Immature natural killer cell (primary cell): Measurements from ENCODE around the gene PPP1R11. TPM values are rescaled to one million over a fixed set of nuclear protein-coding genes. Genes with fewer than 3 reads are reported as not detected.
"Not testable (repeated sequence)": the region's sequence is repeated elsewhere in the genome, so short reads cannot be mapped to it uniquely, and the experiment has no call there.

ENCODE experiments used
- DNase-seq, 3 donors: peaks; one replicate each; pipeline ENCODE4 v3.0.0; 2022; ENCODE audit warnings: mixed read lengths in 1 of 3
- H3K27ac Mint-ChIP-seq, 6 donors: one replicate each; pipeline ENCODE4 v1.8.0; 2020; ENCODE audit warnings: mixed read lengths in 6 of 6, mild to moderate bottlenecking in 5 of 6, inconsistent platforms in 4 of 6, moderate library complexity in 3 of 6
- H3K27me3 Mint-ChIP-seq, 3 donors: one replicate each; pipeline ENCODE4 v1.8.0; 2020 to 2021; ENCODE audit warnings: low read depth in 3 of 3, mild to moderate bottlenecking in 3 of 3, mixed read lengths in 3 of 3, moderate library complexity in 3 of 3, inconsistent platforms in 1 of 3
- H3K36me3 Mint-ChIP-seq, 3 donors: one replicate each; pipeline ENCODE4 v1.8.0; 2020; ENCODE audit warnings: mixed read lengths in 3 of 3, inconsistent platforms in 2 of 3, mild to moderate bottlenecking in 2 of 3
- H3K4me1 Mint-ChIP-seq, 2 donors: one replicate each; pipeline ENCODE4 v1.8.0; 2020; ENCODE audit warnings: inconsistent platforms in 2 of 2, mild to moderate bottlenecking in 2 of 2, mixed read lengths in 2 of 2, moderate library complexity in 1 of 2
- H3K4me3 Mint-ChIP-seq, 5 donors: one replicate each; pipeline ENCODE4 v1.8.0; 2020; ENCODE audit warnings: mild to moderate bottlenecking in 5 of 5, mixed read lengths in 5 of 5, inconsistent platforms in 3 of 5, moderate library complexity in 3 of 5
- H3K9me3 Mint-ChIP-seq, 6 donors: one replicate each; pipeline ENCODE4 v1.8.0; 2020; ENCODE audit warnings: mild to moderate bottlenecking in 6 of 6, mixed read lengths in 6 of 6, inconsistent platforms in 4 of 6, moderate library complexity in 3 of 6
- polyA plus RNA-seq, 3 donors: library from polyadenylated mRNA; unstranded; fragments of 300-500 nt; fragmentation: Illumina TruSeq; gene quantifications; one replicate each; pipeline ENCODE4 v1.2.3, GENCODE V29; 2021

PPP1R11 gene, protein sequence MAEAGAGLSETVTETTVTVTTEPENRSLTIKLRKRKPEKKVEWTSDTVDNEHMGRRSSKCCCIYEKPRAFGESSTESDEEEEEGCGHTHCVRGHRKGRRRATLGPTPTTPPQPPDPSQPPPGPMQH
- 100 to 1,000 TPM in 1 of 3 donors, 10 to 100 TPM in 2; 72.9 to 129 (median 98.8) TPM for polyA plus RNA-seq

DNA sequence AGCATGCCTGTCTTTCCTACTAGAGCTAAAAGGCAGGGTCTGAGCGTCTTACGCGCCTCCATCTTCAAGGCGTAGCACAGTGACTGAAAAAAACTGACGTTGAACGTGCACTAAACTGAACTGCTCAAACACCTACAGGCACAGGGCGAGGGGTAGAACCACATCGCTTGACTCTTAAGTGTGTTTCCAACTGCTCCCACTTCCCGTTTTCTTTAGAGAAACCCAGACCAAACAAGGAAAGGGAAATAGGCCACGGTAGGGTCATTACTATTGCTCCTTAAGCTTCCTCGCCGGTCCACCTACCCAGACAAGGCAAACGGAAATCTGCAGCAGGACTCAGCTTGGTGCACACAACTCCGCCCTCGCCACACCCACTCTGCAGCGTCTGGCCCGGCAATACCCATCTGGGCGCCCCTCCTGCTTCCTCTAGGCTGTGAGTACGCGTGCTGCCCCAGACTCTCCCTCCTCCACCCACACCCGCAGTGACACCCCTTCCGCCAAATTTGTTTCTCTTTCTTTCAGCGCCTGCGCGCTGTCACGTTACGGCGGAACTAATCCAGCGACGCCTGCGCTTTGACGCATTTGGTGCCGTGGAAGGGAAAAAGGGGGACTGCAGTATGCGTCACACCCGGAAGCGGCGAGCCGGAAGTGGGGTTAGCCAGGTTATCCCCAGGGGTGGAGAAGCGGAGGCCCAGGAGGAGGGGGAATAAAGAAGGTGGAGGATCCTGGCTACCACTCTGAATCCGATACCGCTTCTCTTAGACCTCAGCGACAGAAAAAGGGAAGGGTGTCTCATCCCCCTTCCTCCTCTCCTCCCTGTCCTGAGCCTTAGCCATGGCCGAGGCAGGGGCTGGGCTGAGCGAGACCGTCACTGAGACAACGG, at the start of gene PPP1R11:
Gene PPP1R11, plus strand, starts transcription at position 622 of the 883 bp plus-strand sequence. Its CDS starts 213 bp downstream, at position 835.
- peak; percentile 99 for DNase-seq
- H3K27ac Mint-ChIP-seq, result peak within 1 kb of the TSS; percentile 96 to 99 (median 99)
- H3K4me1 Mint-ChIP-seq, result peaks cover 55 to 76% of the 10 kb centered on the region in 2 donors
- H3K36me3 Mint-ChIP-seq, result peaks cover 24 to 49% (median 35%) of the 10 kb centered on the region in 3 donors
- no peaks in the 10 kb centered on the region for H3K9me3 Mint-ChIP-seq
- peak within 1 kb of the TSS; percentile 91 to 98 (median 92) for H3K4me3 Mint-ChIP-seq
- H3K27me3 Mint-ChIP-seq, result peaks cover 7 to 17% (median 9%) of the 10 kb centered on the region in 3 donors

DNA sequence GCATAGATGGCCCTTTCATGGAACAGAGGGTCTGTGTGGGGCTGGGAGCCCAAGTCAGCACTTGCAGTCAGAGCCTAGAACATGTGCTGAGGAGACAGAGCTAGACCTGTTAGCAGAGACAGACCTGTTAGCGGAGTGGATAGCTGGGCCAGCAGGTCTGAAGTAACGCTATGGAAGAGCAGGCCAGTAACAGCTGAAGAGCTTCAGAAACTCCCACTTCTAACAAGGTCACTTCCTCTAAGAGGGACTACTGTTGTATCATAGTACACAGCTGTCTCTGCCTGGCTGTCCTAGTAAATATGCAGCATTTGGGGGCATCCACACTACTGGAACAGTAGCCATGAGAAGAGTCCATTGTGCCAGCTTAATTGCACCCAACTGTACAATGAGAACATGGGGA, 47.2 kb upstream of the PPP1R11 start:
- no peak for DNase-seq
- peaks cover 0 to 16% (median 6%) of the 10 kb centered on the region in 3 donors for H3K36me3 Mint-ChIP-seq
- no peak overlapping the region for H3K4me3 Mint-ChIP-seq
- H3K27ac Mint-ChIP-seq, result no peak overlapping the region
- H3K27me3 Mint-ChIP-seq, result peaks cover 0 to 2% (median 2%) of the 10 kb centered on the region in 3 donors
- no peaks in the 10 kb centered on the region for H3K4me1 Mint-ChIP-seq
- H3K9me3 Mint-ChIP-seq, result no peaks in the 10 kb centered on the region

DNA sequence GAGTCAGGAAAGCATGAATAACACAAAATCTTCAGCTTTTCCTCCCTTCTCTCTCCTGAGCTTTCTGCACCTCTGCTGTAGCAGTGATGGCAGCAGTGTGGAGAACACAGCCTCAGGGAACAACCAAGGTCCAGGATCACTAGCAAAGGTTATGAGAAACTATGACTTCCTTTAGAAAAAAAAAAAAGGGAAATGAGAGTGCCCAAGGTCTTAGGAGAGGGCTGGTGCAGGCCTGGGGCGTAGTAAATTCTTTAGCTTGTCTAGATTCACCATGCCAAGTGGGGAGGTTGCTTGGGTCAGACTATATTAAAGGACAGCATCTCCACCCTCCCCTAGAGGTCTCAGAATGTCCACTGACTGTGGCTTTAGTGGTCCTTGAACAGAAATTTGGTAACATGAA, 46.4 kb upstream of the PPP1R11 start:
- Mint-ChIP-seq H3K4me1 (no peaks in the 10 kb centered on the region), H3K27me3 (peaks cover 0 to 2% (median 2%) of the 10 kb centered on the region in 3 donors), H3K9me3 (no peaks in the 10 kb centered on the region), H3K27ac (no peak overlapping the region), H3K36me3 (peaks cover 0 to 16% (median 6%) of the 10 kb centered on the region in 3 donors), H3K4me3 (no peak overlapping the region)
- no peak for DNase-seq

DNA sequence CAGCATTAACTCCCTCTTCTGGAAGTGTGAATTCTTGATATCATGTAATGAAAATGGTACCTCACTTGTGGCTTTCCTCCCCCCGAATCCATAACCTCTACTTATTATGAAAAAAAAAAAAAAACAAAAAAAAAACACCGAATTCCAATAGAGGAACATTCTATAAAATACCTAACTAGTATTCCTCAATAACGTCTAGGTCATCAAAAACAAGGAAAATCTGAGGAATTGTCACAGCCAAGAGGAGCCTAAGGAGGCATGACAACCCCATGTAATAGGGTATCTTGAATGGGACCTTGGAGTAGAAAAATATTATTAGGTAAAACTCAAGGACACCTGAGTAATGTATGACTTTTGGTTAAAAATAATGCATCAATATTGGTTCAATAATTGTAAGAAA, 44.8 kb upstream of the PPP1R11 start:
- H3K27ac Mint-ChIP-seq, result no peak overlapping the region
- H3K4me3 Mint-ChIP-seq, result no peak overlapping the region
- peaks cover 0 to 16% (median 6%) of the 10 kb centered on the region in 3 donors for H3K36me3 Mint-ChIP-seq
- peaks cover 0 to 2% (median 2%) of the 10 kb centered on the region in 3 donors for H3K27me3 Mint-ChIP-seq
- H3K9me3 Mint-ChIP-seq, result no peaks in the 10 kb centered on the region
- DNase-seq, result no peak
- no peaks in the 10 kb centered on the region for H3K4me1 Mint-ChIP-seq

DNA sequence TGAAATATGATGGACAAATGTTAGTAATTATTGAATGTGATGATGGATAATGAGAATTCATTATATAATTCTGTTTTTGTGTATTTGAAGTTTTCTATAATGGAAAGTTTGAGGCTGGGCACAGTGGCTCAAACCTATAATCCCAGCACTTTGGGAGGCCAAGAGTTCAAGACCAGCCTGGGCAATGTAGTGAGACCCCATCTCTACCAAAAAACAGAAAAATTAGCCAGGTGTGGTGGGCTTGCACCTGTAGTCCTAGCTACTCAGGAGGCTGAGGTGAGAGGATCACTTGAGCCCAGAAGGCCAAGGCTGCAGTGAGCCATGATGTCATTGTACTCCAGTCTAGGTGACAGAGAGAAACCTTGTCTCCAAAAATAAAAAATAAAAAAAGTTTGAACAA, 44.3 kb upstream of the PPP1R11 start:
- H3K36me3 Mint-ChIP-seq, result peaks cover 0 to 16% (median 9%) of the 10 kb centered on the region in 3 donors
- not testable (repeated sequence) for DNase-seq, H3K9me3 Mint-ChIP-seq, H3K4me3 Mint-ChIP-seq, H3K4me1 Mint-ChIP-seq, H3K27me3 Mint-ChIP-seq, H3K27ac Mint-ChIP-seq

DNA sequence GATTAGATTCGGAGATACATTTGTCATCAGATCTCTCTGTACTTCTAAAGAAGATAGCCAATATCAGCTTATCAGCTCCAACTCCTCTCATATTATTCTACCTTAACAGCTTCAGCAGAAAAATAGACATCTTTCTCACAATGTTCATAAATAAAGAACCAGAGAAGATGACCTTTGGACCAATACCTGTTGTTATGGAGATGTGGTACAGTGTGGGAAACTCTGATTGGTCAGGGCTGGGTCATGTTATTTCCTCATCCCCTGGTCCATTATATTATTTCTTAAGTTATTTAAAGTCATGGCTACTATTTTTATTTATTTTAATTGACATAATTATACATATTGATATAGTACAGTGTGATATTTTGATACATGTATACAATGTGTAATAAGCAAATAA, 41.8 kb upstream of the PPP1R11 start:
- Mint-ChIP-seq H3K27me3 (peaks cover 0 to 2% (median 2%) of the 10 kb centered on the region in 3 donors), H3K27ac (no peak overlapping the region), H3K4me3 (no peak overlapping the region), H3K9me3 (no peaks in the 10 kb centered on the region), H3K4me1 (no peaks in the 10 kb centered on the region), H3K36me3 (peaks cover 0 to 11% (median 8%) of the 10 kb centered on the region in 3 donors)
- DNase-seq, result no peak

DNA sequence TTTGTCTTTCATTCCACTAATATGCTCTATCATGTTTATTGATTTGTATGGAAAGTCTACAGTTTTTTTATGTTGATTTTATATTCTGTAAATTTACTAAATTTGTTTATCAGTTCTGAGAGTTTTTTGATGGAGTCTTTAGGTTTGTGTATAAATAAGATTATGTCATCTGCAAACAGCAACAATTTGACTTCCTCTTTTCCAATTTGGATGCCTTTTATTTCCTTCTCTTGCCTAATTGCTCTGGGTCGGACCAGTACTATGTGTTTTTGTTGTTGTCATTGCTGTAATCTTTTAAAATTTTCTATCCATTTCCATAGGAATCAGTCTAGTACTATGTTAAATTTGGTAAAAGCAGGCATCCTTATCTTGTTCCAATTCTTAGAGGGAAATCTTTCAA, 37.4 kb upstream of the PPP1R11 start:
- no peak for DNase-seq
- no peak overlapping the region for H3K4me3 Mint-ChIP-seq
- no peaks in the 10 kb centered on the region for H3K9me3 Mint-ChIP-seq
- H3K36me3 Mint-ChIP-seq, result peaks cover 5 to 20% (median 14%) of the 10 kb centered on the region in 3 donors
- peaks cover 0 to 2% (median 0%) of the 10 kb centered on the region in 3 donors for H3K27me3 Mint-ChIP-seq
- H3K4me1 Mint-ChIP-seq, result no peaks in the 10 kb centered on the region
- no peak overlapping the region for H3K27ac Mint-ChIP-seq

DNA sequence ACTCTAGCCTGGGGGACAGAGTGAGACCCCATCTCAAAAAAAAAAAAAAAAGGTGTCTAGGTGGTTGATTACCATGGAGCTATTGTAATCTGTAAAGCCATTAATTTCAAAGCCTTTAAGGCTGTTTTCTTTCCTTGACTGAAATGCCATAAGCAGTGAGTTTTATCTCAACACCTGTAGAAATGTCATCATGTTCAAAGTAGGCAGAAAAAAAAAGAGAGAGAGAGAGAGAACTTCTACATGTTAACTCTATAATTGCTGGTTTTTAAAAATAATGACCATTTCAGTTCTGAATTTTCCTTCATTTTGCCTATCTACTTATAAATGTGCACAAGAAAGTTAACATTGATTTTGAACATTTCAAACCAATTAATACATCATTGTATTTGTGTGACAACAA, 35.6 kb upstream of the PPP1R11 start:
- no peak overlapping the region for H3K27ac Mint-ChIP-seq

DNA sequence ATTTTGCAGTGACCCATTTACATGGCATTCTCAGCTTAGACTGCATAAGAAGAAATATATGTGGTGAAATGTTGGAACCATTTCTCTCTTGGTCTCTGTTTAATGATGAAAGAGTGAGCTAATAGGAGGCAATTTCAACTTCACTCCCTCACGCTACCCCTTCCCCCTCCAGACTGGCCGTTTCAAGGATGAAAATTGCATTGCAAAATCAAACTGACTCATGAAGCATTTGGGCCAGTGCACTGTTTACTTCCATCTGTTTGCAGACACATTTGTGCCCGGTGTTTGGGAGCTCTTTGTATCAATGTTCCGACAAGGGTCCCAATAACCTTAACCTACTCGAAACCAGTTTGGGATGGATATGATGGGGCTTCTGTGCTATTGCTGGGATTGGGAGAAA, 33.6 kb upstream of the PPP1R11 start:
- H3K4me1 Mint-ChIP-seq, H3K9me3 Mint-ChIP-seq, H3K27ac Mint-ChIP-seq, H3K27me3 Mint-ChIP-seq, H3K4me3 Mint-ChIP-seq, DNase-seq: not testable (repeated sequence)
- peaks cover 9 to 25% (median 15%) of the 10 kb centered on the region in 3 donors for H3K36me3 Mint-ChIP-seq

More for the DNA sequence above, 35.6 kb upstream of the PPP1R11 start:
- Mint-ChIP-seq H3K27me3 (peaks cover 0 to 2% (median 0%) of the 10 kb centered on the region in 3 donors), H3K9me3 (no peaks in the 10 kb centered on the region), H3K4me3 (no peak overlapping the region), H3K4me1 (no peaks in the 10 kb centered on the region), H3K36me3 (peaks cover 9 to 25% (median 20%) of the 10 kb centered on the region in 3 donors)
- no peak for DNase-seq

DNA sequence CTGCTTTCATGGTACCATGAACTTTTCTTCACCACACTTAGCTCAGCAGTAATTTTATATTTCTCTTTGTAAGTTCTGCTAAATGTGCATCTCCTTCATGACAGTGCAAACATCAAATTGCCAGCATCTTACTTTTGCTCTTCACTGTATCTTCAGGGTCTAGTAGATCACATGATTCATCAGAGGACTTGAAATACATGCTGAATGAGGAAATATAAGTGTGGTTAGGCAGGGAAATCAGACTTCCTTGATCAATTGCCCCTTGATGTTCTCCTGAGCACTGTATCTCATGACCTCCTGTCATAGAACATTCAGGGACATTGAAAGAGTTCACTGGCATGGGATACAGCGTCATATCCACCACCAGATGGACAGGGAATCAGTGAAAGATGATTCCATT, 31.2 kb upstream of the PPP1R11 start:
- no peak overlapping the region for H3K27ac Mint-ChIP-seq
- no peaks in the 10 kb centered on the region for H3K27me3 Mint-ChIP-seq
- no peaks in the 10 kb centered on the region for H3K4me1 Mint-ChIP-seq
- H3K9me3 Mint-ChIP-seq, result no peaks in the 10 kb centered on the region
- H3K36me3 Mint-ChIP-seq, result peaks cover 9 to 19% (median 10%) of the 10 kb centered on the region in 3 donors
- DNase-seq, result no peak
- no peak overlapping the region for H3K4me3 Mint-ChIP-seq

DNA sequence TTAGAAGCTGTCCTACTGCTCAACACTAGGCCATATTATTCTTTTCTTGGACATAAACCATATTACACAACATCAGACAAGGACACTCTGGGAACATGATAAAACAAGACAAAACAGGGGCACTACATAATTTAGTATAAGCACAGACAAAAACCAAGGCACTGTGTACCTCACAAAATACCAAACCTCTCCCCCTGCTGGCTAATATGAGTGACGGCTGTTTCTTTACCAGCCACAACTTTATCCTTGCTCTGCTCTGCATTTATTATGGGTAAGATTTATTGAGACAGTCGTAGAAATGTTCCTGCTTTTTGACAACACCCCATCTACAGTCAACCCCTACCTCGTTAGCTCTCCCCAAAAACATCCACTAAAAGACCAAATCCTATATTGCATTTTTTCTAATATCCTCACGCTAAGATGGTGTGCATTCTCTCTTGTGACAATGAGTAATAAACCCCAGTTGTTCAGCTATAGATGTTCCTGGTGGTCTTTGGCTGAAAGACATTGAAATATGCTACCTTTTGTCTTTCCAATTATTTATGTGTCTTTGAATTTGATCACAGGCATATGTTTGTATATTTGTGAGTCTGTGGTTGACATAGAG, 29.7 kb upstream of the PPP1R11 start:
- Mint-ChIP-seq H3K36me3 (peaks cover 9 to 19% (median 11%) of the 10 kb centered on the region in 3 donors), H3K4me3 (no peak overlapping the region), H3K27me3 (no peaks in the 10 kb centered on the region), H3K27ac (peak overlapping the region in 1 of 6 donors; percentile 9), H3K9me3 (no peaks in the 10 kb centered on the region), H3K4me1 (peaks cover 0 to under 1% of the 10 kb centered on the region in 2 donors)
- no peak for DNase-seq

DNA sequence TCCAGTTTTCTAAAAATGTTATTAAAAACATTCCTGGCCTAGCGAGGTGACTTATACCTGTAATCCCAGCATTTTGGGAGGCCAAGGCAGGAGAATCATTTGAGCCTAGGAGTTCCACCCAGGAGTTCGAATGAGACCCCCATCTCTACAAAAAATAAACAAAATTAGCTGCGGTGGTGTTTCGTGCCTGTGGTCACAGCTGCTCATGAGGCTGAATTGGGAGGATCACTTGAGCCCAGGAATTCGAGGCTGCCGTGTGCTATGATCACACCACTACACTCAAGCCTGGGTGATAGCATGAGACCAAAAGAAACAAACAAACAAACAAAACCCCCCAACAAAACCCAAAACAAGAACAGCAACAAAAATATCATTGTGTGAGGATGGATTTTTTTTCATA, 25.8 kb upstream of the PPP1R11 start:
- peaks cover 0 to 6% (median 5%) of the 10 kb centered on the region in 3 donors for H3K36me3 Mint-ChIP-seq
- no peak overlapping the region for H3K27ac Mint-ChIP-seq
- no peak overlapping the region for H3K4me3 Mint-ChIP-seq
- DNase-seq, result no peak
- no peaks in the 10 kb centered on the region for H3K27me3 Mint-ChIP-seq
- peaks cover 3 to 6% of the 10 kb centered on the region in 2 donors for H3K4me1 Mint-ChIP-seq
- H3K9me3 Mint-ChIP-seq, result no peaks in the 10 kb centered on the region

DNA sequence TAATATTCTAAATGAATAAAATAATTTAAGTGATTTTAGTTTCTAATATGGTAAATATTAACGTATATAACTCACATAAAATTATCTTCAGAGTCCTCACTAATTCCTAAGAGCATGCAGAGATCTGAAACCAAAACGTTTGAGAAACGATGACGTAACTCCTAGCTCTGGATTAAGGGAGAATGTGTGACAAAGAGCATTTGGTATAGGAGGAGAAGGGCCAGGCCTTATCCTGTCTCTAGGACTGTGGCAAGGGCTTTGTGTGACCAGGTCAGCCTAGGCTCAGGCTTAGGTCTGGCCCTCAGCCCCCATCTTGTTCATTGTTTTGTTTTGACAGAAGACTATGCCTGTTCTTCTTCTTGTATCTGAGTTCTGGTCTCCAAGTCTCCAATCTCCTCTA, 25.2 kb upstream of the PPP1R11 start:
- no peak overlapping the region for H3K4me3 Mint-ChIP-seq
- H3K27ac Mint-ChIP-seq, result no peak overlapping the region
- H3K27me3 Mint-ChIP-seq, result no peaks in the 10 kb centered on the region
- H3K36me3 Mint-ChIP-seq, result peaks cover 0 to 6% (median 5%) of the 10 kb centered on the region in 3 donors
- H3K9me3 Mint-ChIP-seq, result no peaks in the 10 kb centered on the region
- peaks cover 3 to 6% of the 10 kb centered on the region in 2 donors for H3K4me1 Mint-ChIP-seq
- DNase-seq, result no peak

DNA sequence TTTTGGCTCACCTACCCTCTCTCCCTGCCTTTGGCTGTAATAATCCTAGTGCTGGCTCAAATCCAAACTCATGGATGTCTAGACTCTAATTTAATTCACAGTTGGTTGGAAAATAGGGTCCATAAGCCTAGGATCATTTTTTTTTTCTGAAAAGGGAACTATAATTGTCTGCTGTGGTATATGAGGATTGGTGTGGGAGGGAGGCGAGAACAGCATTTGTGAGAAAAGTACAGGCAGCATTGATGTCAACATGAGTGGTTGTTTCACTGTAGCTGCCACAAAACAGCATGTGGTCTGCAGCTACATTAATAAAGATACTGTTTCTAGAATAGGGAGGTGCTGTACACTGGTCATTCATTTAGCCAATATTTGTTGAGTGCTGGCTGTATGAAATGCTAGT, 24.5 kb upstream of the PPP1R11 start:
- H3K9me3 Mint-ChIP-seq, result no peaks in the 10 kb centered on the region
- H3K4me3 Mint-ChIP-seq, result no peak overlapping the region
- H3K27ac Mint-ChIP-seq, result peak overlapping the region in 1 of 6 donors; percentile 4
- no peaks in the 10 kb centered on the region for H3K27me3 Mint-ChIP-seq
- DNase-seq, result no peak
- H3K4me1 Mint-ChIP-seq, result peaks cover 3 to 6% of the 10 kb centered on the region in 2 donors
- H3K36me3 Mint-ChIP-seq, result peaks cover 0 to 6% (median 5%) of the 10 kb centered on the region in 3 donors
